ENCODE data around the gene LRRC9.
"Not testable (repeated sequence)": the region's sequence is repeated elsewhere in the genome, so short reads cannot be mapped to it uniquely, and the experiment has no call there.

GRCh38 chr14:59942296-59942862, 22.4 kb downstream of the LRRC9 start:
- not testable (repeated sequence) for TF ChIP-seq EP300, POLR2AphosphoS5, CTCF (IDR thresholded peaks at IDR 0.05)
